ENCODE measurements around the gene FAM167B.

FAM167B gene

GRCh38 chr1:32246888-32247273 is at the start of gene FAM167B:
TSS of gene FAM167B (plus strand) at chr1:32247222. CDS start at chr1:32247422, 200 bp downstream.
- DNase-seq = no peak

GRCh38 chr1:32197837-32198236 is 49.2 kb upstream of the FAM167B start:
- no peak for DNase-seq

DNA sequence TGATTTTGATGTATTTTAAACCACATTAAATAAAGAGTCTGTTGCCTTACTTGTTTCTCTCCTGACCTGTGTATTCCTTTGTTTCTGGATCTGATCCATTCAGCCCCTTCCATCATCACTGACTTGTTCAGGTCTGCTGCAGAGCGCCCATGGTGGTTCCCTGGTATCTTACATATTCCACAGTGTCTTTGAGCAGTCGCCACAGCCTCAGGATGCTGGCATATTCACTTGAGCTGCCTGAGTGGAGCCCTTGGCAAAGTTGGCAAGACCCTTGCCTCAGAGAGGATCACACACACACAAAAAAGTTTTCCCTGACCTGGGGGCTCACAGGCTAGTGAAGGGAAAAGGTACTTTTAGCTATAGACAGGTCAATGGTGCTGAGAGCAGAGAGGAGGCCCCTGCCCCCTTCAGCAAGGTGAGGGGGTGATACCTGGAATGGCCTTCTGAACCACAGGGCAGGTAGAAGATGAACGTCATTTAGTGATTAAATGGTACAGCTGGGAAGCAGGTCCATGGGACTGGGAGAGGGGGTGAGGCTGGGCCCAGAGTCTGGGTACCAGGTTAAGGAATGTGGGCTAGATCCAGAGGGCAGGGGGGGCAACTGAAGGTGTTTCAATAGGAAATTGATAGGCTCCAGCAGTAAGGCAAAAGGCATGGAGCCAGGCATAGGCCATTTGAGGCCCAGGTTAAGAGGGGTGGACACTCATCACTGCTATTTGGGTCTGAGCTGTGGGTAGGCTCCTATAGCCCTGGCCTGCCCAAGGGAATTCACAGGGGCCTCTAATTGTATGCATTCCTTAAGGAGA is 48.6 kb upstream of the FAM167B start:
- DNase-seq = no peak

GRCh38 chr1:32199043-32199716 is 47.8 kb upstream of the FAM167B start:
- DNase-seq = no peak

- no peak for DNase-seq
Measured at GRCh38 chr1:32199717-32200072, 47.3 kb upstream of the FAM167B start.

DNA sequence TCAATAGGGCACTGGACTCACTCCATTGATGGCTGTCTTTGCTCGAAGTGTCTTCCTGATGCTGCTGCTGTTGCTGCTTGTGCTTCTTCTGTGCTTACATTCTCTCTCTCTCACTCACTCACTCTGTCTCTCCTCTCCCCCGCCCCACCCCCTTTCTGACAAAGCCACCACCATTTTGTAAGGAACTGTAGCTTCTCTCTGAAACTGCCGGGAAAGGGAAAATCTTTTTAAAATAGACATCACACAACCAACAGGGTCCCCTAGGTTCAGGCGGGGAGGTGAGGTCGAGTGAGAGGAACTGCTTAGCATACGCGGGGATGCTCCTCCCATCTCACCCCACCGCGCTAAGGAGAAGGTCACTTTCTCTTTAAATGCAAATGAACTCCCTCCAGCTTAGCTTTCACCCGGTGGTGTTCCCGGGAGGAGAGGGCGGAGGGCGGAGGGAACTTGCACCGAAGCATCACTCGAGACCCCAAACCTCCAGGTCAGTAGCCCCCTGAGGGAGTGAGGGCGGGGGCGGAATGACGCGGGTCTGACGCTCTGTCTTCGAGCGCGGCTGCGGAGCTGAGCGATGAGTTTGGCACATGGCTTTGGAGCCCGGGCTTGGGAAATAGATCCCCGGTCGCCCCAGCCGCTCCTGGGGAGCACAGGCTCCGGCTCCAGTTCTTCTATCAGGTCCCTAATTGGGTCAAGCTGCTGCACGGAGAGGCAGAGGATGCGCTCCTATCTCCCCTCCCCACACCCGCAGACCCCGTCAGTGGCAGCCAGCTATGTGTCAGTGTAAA is 46.6 kb upstream of the FAM167B start, which contains the start of gene CCDC28B:
Gene CCDC28B (plus strand): TSS at position 370 of the 785 bp plus-strand sequence. CDS start 1,341 bp downstream, outside the sequence.
- DNase-seq = peak; percentile 45 to 48

DNA sequence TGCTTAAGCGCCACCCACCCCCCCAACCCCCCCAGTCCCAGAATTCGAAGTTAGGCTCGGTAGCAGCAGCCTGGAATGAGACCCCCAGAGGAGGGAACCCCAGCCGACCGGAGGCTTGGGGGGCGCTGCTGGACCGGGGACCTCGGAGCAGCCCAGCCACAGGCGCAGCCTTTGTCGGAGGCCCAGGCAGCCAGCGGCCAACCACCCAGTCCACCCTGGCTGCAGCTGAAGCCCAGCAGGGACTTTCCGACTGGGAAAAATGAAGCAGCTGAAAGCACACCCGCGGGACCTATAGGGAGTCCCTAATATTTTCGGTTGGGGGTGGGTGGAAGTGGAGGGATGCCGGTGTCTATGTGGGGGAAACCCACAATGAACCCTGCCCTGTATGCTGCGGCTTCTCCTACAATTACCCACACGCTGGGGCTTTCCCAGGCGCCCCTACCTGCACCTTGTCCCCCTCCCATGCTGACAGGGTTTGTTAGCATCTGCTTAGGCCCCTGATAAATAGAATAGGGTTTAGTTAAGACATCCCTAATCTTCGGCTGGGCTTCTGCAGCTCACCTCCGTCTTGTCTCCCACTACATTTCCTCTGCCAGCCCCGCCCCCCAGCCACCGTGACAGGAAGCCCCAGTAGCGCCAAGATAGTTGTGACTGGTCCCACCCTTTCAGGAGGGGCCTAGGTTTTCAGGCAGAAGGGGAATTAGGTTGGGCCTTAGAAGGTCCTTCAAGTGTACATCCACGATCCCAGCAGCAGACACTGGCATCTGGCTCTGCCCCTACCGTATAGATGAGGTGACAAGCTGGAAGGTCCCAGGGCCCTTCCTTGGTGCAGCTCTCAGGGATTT is 45.8 kb upstream of the FAM167B start:
- DNase-seq = peak; percentile 69 to 70

DNA sequence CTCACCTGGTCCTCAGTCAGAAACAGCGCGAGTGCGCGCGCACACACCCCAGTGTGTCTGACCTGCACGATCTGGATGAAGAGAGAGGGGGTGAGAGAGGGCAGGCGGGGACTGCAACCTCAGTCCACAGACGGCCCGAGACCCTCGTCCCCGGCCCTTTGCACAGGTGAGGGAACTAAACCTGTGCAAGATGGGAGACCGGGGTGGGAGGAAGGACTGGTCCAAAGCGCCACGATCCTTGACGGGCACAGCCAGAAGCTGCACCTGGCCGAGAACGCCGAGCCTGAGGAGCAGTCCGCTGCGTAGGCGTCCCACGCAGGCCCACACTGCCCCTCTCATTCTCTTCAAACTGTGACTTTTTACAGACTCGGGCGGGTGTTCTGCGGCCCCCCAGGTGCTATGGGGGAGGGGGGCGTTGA is 42.1 kb upstream of the FAM167B start:
- no peak for DNase-seq

DNA sequence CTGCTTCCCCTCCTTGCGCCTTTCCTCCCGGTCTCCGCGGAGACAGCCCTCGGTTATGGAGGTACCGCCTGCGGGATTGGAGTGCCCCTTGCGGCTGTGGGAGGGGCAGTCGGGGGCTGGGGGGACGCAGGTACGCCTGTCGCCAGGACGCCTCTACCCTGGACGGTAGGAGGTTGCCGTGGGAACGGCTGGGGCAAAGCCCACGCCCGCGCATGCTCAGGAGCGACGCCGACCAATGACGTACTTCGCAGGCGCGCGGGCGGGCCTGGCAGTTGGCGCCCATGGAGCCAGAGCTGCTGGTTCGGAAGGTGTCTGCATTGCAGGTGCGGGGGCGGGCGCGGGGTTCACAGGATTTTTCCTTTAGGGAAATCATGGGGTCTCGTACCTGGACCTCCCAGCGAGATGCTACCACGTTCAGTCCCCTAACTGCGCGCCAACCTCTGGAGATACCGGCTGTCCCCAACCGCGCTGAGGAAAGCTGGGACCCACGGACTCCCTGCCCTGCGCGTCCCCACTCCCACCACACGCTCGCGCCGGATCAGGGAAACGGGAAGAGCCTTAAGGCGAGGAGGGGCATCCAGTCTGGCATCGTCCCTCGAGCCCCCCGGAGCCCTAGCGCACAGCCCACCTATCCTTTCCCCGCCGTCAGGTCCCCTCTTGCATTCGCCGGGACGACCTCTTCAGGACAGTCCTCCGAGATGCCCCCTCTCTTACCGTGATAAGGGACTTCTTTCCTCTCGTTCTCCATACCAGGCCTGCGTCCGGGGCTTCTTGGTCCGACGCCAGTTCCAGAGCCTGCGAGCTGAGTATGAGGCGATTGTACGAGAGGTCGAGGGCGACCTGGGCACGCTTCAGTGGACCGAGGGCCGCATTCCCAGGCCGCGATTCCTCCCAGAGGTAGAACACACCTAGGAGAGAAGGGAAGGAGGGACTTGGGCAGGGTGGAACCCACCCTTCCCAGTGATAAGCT is 41.3 kb upstream of the FAM167B start, which contains the start of gene IQCC:
Gene IQCC (plus strand): TSS at position 271 of the 970 bp plus-strand sequence. CDS start 11 bp downstream, at position 282.
- DNase-seq = peak; percentile 84 to 85

GRCh38 chr1:32208469-32208868 is 38.6 kb upstream of the FAM167B start:
- no peak for DNase-seq

DNA sequence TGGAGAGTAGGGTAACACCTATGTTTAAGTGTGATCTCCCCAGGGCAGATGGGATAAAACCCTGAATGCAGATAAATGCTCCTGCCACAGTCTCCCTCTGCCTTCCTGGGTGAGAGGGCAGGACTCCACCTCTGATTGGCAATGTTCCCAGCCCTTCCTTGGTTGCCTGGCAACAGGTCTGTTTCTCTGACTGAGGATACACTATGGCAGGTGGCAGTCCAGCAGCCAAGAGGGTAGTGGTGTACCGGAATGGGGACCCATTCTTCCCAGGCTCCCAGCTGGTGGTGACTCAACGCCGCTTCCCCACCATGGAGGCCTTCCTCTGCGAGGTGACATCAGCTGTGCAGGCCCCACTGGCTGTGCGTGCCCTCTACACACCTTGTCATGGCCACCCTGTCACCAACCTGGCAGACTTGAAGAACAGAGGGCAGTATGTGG is 38.1 kb upstream of the FAM167B start, which contains the start of gene DCDC2B:
Gene DCDC2B (plus strand): TSS at position 199 of the 438 bp plus-strand sequence. CDS start 5 bp downstream, at position 204.
- no peak for DNase-seq

- DNase-seq = peak; percentile 58 to 67
Measured at GRCh38 chr1:32215629-32216480, 31.2 kb upstream of the FAM167B start.

- DNase-seq = no peak
Measured at GRCh38 chr1:32216566-32216965, 30.5 kb upstream of the FAM167B start.

GRCh38 chr1:32219022-32219421 is 28.0 kb upstream of the FAM167B start:
- no peak for DNase-seq

DNA sequence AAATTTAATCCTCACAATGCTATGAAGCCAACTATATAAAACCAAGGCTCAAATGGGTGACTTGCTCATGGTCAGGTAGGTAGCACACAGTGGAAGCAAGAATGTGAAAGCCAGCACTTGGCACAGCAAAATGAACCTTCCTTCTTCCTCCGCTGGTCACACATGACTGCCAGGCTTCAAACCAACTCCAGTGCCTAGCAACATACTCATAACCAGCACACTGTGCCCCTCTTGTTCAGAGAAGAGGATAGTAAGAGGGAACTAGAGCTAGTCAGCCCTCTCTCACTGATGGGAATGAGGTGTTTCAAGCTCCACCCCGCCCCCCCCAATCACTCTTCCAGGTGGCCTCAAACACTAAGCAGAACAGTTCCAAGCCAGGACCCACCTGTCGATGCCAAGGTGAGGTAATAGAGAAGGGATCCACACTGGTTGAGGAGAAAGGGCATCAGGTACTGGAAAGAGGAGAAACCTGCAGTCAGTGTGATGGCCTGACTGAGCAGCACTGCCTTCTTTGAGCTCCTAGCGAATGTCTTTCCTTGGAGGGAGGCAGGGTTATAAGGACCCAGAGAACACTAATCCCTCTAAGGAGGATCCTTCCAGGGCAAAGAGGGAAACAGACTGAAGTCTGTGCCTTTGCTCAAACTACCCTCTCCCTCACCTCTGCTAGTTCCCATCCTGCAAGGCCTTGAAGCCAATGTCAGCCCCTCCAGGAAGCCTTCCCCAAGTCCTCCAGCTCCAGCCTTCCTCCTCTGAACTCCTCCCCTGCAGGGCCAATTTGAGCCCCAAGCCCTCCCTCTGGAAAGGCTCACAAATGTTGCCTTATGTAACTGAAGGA is 26.1 kb upstream of the FAM167B start:
- no peak for DNase-seq

DNA sequence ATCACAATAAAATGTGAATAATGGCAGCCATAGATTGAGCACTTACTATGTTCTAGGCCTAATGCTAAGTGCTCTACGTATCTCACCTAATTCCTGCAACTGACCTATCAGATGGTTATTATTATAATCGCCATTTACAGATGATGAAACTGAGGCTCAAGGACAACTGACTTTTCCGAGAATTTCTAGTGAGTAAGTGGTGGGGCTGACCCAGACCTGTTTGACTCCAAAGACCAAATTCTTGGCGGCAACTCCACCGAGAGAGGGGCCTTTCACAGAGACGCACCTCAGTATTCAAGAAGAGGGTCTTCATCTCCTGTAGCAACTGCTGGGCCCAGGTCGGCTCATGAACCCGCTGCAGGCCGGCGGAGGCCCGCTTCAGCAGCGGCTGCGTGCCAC is 25.4 kb upstream of the FAM167B start:
- DNase-seq = no peak

GRCh38 chr1:32221980-32222755 is 24.9 kb upstream of the FAM167B start, which contains the start of the genes EIF3I and TMEM234:
TSS of gene EIF3I (plus strand) at chr1:32222407. CDS start at chr1:32222442, 35 bp downstream.
TSS of gene TMEM234 (minus strand) at chr1:32222353. CDS start at chr1:32222322, 31 bp downstream.
- DNase-seq = peak; percentile 90 to 91

DNA sequence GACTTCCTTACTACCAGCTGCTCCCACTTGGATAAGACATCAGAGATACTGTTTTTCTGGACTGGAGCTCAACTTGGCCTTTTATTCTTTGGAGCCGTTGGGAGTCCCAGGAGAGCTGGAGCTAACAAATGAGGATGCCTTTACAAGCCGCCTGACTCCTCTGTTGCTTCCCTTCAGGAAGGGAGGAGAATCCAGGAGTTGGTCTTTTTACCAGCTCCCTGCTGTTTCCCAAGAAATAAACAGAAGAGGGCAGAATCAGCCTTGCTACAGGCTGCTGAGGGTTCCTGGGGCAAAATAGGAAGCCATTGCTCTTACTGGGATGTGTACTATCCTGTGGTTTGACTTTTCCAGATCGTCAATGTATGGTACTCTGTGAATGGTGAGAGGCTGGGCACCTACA is 23.3 kb upstream of the FAM167B start:
- no peak for DNase-seq

Data from activated CD4-positive, alpha-beta T cell treated with anti-CD3 and anti-CD28 coated beads for 4 hours (primary cell).